ENCODE data around the gene SLC25A21.

DNA sequence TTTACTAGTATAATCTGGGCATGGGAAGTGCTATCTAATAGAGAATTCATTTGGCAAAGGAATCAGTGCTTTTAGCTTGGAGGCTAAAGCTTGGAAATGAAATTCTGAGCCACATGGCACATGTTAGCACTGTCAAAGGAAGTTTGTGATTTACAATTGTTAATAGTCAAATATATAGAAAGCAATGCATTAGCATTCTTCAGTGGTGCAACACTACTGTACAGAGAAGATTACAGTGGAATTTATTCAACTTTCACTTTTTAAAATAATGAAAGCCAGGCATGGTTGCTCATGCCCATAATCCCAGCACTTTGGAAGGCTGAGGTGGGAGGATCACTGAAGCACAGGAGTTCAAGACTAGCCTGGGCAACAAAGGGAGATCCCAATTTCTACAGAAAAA lies 464.8 kb downstream of the SLC25A21 start:
- TF ChIP-seq, protein P1, sequence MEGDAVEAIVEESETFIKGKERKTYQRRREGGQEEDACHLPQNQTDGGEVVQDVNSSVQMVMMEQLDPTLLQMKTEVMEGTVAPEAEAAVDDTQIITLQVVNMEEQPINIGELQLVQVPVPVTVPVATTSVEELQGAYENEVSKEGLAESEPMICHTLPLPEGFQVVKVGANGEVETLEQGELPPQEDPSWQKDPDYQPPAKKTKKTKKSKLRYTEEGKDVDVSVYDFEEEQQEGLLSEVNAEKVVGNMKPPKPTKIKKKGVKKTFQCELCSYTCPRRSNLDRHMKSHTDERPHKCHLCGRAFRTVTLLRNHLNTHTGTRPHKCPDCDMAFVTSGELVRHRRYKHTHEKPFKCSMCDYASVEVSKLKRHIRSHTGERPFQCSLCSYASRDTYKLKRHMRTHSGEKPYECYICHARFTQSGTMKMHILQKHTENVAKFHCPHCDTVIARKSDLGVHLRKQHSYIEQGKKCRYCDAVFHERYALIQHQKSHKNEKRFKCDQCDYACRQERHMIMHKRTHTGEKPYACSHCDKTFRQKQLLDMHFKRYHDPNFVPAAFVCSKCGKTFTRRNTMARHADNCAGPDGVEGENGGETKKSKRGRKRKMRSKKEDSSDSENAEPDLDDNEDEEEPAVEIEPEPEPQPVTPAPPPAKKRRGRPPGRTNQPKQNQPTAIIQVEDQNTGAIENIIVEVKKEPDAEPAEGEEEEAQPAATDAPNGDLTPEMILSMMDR (IDR thresholded peaks at IDR 0.05; ENCODE audit: low read depth, low read length, poor library complexity, severe bottlenecking): no peak
- TF ChIP-seq EZH2phosphoT487 (IDR thresholded peaks at IDR 0.05; ENCODE audit: borderline replicate concordance, low read length): no peak

All from DOHH2 (cell line).